ENCODE data around the gene DPY30.
A peak's percentile ranks its signal among the peaks of the same experiment; 100 is the strongest.

DPY30 gene

GRCh38 chr2:32009516-32010256 lies 29.9 kb downstream of the DPY30 start:
- no peak for DNase-seq (ENCODE audit: low read depth)

- DNase-seq (ENCODE audit: low read depth) = no peak
Observed at GRCh38 chr2:32008805-32009515, 30.6 kb downstream of the DPY30 start.

- no peak for DNase-seq (ENCODE audit: low read depth)
Observed at GRCh38 chr2:32007121-32007391, 32.5 kb downstream of the DPY30 start.

GRCh38 chr2:32005371-32005976 lies 34.1 kb downstream of the DPY30 start:
- DNase-seq (ENCODE audit: low read depth) = no peak

GRCh38 chr2:32003791-32004190 lies 35.8 kb downstream of the DPY30 start:
- DNase-seq (ENCODE audit: low read depth) = no peak

GRCh38 chr2:32002406-32002805 lies 37.2 kb downstream of the DPY30 start:
- DNase-seq (ENCODE audit: low read depth) = no peak

- DNase-seq (ENCODE audit: low read depth) = no peak
Observed at GRCh38 chr2:31999438-31999837, 40.2 kb downstream of the DPY30 start.

GRCh38 chr2:31998731-31999383 lies 40.7 kb downstream of the DPY30 start:
- no peak for DNase-seq (ENCODE audit: low read depth)

GRCh38 chr2:31997653-31998052 lies 42.0 kb downstream of the DPY30 start:
- DNase-seq (ENCODE audit: low read depth) = no peak

GRCh38 chr2:31996571-31997150 lies 42.9 kb downstream of the DPY30 start:
- DNase-seq (ENCODE audit: low read depth) = no peak

- DNase-seq (ENCODE audit: low read depth) = no peak
Observed at GRCh38 chr2:31992934-31993333, 46.7 kb downstream of the DPY30 start.

GRCh38 chr2:31992025-31992579 lies 47.5 kb downstream of the DPY30 start:
- DNase-seq (ENCODE audit: low read depth) = no peak

- no peak for DNase-seq (ENCODE audit: low read depth)
Observed at GRCh38 chr2:31989946-31990345, 49.7 kb downstream of the DPY30 start.

GRCh38 chr2:31987454-31988220 lies 52.0 kb downstream of the DPY30 start:
- DNase-seq (ENCODE audit: low read depth) = peak; percentile 32

- DNase-seq (ENCODE audit: low read depth) = no peak
Observed at GRCh38 chr2:31986906-31987305, 52.7 kb downstream of the DPY30 start.

GRCh38 chr2:31983762-31984467 lies 55.7 kb downstream of the DPY30 start:
- DNase-seq (ENCODE audit: low read depth) = no peak

GRCh38 chr2:31980674-31981356 lies 58.8 kb downstream of the DPY30 start:
- DNase-seq (ENCODE audit: low read depth) = no peak

- no peak for DNase-seq (ENCODE audit: low read depth)
Observed at GRCh38 chr2:31979956-31980355, 59.6 kb downstream of the DPY30 start.

- no peak for DNase-seq (ENCODE audit: low read depth)
Observed at GRCh38 chr2:31979018-31979417, 60.6 kb downstream of the DPY30 start.

- no peak for DNase-seq (ENCODE audit: low read depth)
Observed at GRCh38 chr2:31978436-31978835, 61.2 kb downstream of the DPY30 start.

Measured in GM04503 (cell line).